SU-DHL-6 (cell line): ENCODE results near the gene STC2.
"Not testable (repeated sequence)": the region's sequence is repeated elsewhere in the genome, so short reads cannot be mapped to it uniquely, and the experiment has no call there.

Experiments used
- H2AFZ ChIP-seq: fragments of 200-600 bp; sonication (generic); 2 replicates; pipeline ENCODE4 v1.6.1; 2014; ENCODE audit warnings: low read depth, mild to moderate bottlenecking, moderate library complexity, mixed read lengths, antibody characterized with exemption, low read length; ENCODE audit not compliant: severe bottlenecking
- H3F3A ChIP-seq: fragments of 200-600 bp; shearing (Covaris generic); 2 replicates; pipeline ENCODE4 v1.6.0; 2016; ENCODE audit warnings: antibody characterized with exemption, mild to moderate bottlenecking; ENCODE audit not compliant: insufficient read depth
- H3K27ac ChIP-seq: fragments of 200-600 bp; sonication (generic); 2 replicates; pipeline ENCODE4 v1.5.1; 2016; ENCODE audit warnings: low read depth, mild to moderate bottlenecking, low read length, moderate library complexity, mixed read lengths
- H3K27me3 ChIP-seq: fragments of 200-600 bp; sonication (generic), shearing (Covaris generic); 2 replicates; pipeline ENCODE4 v1.6.0; 2014; ENCODE audit warnings: mild to moderate bottlenecking, low read length
- H3K36me3 ChIP-seq: fragments of 200-600 bp; sonication (generic); 2 replicates; pipeline ENCODE4 v1.6.1; 2014; ENCODE audit warnings: mild to moderate bottlenecking, low read length, mixed read lengths
- H3K4me2 ChIP-seq: fragments of 300-600, 200-600 bp; shearing (Covaris generic), sonication (generic); 2 replicates; pipeline ENCODE4 v1.6.0; 2014; ENCODE audit warnings: low read length, low read depth, mild to moderate bottlenecking; ENCODE audit not compliant: poor library complexity, severe bottlenecking
- H3K4me3 ChIP-seq: fragments of 200-600 bp; sonication (generic); 2 replicates; pipeline ENCODE4 v1.5.1; 2014; ENCODE audit warnings: antibody characterized with exemption, low read length, mild to moderate bottlenecking, mixed read lengths; ENCODE audit not compliant: insufficient read depth, poor library complexity, severe bottlenecking
- H3K79me2 ChIP-seq: fragments of 200-600 bp; sonication (generic); 2 replicates; pipeline ENCODE4 v1.6.1; 2014; ENCODE audit warnings: mild to moderate bottlenecking, low read length, moderate library complexity; ENCODE audit not compliant: insufficient read depth
- H3K9ac ChIP-seq: fragments of 200-600 bp; sonication (generic); 2 replicates; pipeline ENCODE4 v1.7.0; 2014; ENCODE audit warnings: mild to moderate bottlenecking, low read length
- H3K9me2 ChIP-seq: fragments of 200-600 bp; sonication (generic); replicated peaks from 2 replicates; pipeline ENCODE4 v1.6.1; 2014; ENCODE audit warnings: low read length; ENCODE audit not compliant: insufficient read depth
- H3K9me3 ChIP-seq: fragments of 200-600 bp; sonication (generic); 2 replicates; pipeline ENCODE4 v1.6.1; 2014; ENCODE audit warnings: low read length, mixed read lengths; ENCODE audit not compliant: insufficient read depth
- H4K20me1 ChIP-seq: fragments of 200-600 bp; sonication (generic); 2 replicates; pipeline ENCODE4 v1.6.1; 2014; ENCODE audit warnings: low read depth, mild to moderate bottlenecking, antibody characterized with exemption, low read length, moderate library complexity, mixed read lengths
- CTCF ChIP-seq: fragments of 200-600 bp; sonication (generic); IDR thresholded peaks from one replicate; pipeline ENCODE4 v1.5.1; 2017; ENCODE audit warnings: antibody characterized with exemption, mild to moderate bottlenecking, low read length, moderate library complexity; ENCODE audit not compliant: insufficient read depth, poor library complexity, severe bottlenecking
- EZH2phosphoT487 ChIP-seq: fragments of 200-600 bp; sonication (generic), shearing (Covaris generic); conservative IDR thresholded peaks from 2 replicates; pipeline ENCODE4 v1.6.1; 2018; ENCODE audit warnings: mild to moderate bottlenecking, antibody characterized with exemption, low read length, moderate library complexity, mixed read lengths

STC2 gene

GRCh38 chr5:173288632-173289031 is 39.6 kb downstream of the STC2 start:
- no peaks in the 10 kb centered on the region for H3F3A ChIP-seq
- no peaks in the 10 kb centered on the region for H3K36me3 ChIP-seq
- H3K4me2 ChIP-seq = no peak overlapping the region
- no peaks in the 10 kb centered on the region for H3K9me2 ChIP-seq
- H3K27me3 ChIP-seq = 0 out of 2 replicates have a peak, but pooled peaks cover 3% of the 10 kb centered on the region
- H3K9me3 ChIP-seq = no peaks in the 10 kb centered on the region
- H3K27ac ChIP-seq = no peak overlapping the region
- no peaks in the 10 kb centered on the region for H4K20me1 ChIP-seq
- no peak overlapping the region for H3K4me3 ChIP-seq
- no peak overlapping the region for H3K9ac ChIP-seq
- no peak overlapping the region for H2AFZ ChIP-seq
- no peaks in the 10 kb centered on the region for H3K79me2 ChIP-seq
- TF ChIP-seq CTCF = no peak
- no peak for TF ChIP-seq EZH2phosphoT487

DNA sequence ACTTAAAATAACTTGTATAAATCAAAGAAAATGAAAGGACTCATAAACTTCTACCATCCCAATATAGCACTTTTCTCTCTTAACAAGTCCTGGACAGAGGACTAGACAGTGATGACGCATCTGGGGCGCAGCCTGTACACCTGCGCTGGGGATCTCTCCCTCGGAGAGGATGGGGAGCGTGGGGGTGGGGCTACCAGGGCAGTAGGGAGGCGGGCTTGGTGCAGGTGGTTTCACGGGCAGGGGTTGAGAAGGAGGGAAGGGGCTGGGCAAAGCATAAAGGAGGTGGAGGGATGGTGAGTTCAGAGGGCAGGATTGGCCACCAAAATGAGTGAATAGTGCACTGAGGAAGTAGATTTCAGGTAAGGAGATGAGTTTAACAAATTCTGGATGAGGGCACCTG is 41.1 kb downstream of the STC2 start:
- Histone ChIP-seq H3K9me2 (no peaks in the 10 kb centered on the region), H3K4me2 (no peak overlapping the region), H3K9me3 (no peaks in the 10 kb centered on the region), H3K4me3 (no peak overlapping the region), H3K9ac (no peak overlapping the region), H3K27me3 (no peaks in the 10 kb centered on the region), H3K79me2 (no peaks in the 10 kb centered on the region), H3K36me3 (no peaks in the 10 kb centered on the region), H2AFZ (no peak overlapping the region), H4K20me1 (no peaks in the 10 kb centered on the region), H3F3A (no peaks in the 10 kb centered on the region), H3K27ac (no peak overlapping the region)
- TF ChIP-seq EZH2phosphoT487 = no peak
- no peak for TF ChIP-seq CTCF

DNA sequence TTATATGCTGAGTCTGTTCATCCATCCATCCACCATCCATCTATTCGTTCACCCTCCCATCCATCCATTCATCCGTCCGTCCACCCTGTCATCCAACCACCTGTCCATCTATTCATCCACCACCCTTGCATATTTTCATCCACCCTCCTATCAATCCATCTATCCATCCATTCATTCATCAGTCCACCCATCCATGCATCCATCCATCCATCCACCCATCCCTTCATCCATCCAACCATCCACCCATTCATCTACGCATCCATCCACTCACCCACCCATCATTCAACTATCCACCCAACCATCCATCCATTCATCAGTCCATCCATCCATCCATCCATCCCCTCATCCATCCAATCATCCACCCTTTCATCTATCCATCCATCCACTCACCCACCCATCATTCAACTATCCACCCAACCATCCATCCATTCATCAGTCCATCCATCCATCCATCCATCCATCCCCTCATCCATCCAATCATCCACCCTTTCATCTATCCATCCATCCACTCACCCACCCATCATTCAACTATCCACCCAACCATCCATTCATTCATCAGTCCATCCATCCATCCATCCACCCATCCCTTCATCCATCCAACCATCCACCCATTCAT is 43.8 kb downstream of the STC2 start:
- H3F3A ChIP-seq, H3K36me3 ChIP-seq, H3K4me3 ChIP-seq, H3K9me2 ChIP-seq, H3K27ac ChIP-seq, H3K79me2 ChIP-seq, H4K20me1 ChIP-seq, H3K9ac ChIP-seq, H3K9me3 ChIP-seq, H2AFZ ChIP-seq, H3K4me2 ChIP-seq, H3K27me3 ChIP-seq: not testable (repeated sequence)

DNA sequence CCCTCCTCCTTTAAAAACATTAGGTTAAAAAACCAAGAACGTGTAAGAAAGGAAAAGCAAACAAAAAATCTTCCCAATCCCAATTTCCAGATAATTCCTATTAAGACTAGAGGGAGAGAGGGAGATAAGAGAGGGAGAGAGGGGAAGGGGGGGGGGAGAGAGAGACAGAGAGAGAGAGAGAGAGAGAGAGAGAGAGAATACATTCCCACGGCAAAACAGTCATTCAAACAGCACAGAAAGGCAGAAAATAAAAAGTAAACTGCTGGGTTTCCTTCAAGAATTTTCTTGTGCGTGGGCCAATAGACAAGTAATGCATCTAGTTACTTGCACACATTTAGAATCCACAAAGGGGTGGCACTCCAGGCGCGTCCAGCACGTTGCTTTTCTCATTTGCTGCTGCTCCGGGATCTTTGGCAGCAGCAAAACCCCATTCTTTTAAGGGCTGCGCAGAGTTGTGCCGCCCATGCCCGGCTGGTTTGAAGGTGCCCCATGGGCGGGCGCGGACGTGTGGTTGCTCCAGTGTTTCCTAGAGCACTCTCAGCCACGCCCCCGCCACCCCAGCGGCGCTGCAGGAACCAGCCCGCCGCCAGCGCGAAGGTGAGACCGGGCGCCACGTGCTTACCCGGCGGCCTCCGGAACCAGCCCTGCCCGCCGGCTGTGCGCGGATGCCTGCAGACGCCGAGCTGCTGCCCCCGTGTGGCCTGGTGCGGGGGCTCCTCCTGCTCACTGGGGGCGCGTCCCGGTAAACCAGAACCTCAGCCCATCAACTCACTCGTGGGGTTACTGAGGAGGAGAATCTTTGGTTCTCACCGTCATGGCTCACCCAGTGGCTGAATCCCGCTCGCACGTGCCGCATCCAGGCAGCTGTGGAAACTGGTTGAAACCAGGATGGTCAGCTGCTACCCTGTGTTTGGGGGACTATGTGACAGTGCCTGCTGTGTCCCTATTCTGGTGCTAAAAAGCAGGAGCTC is 44.6 kb downstream of the STC2 start:
- Histone ChIP-seq H3K4me3 (no peak overlapping the region), H3F3A (no peaks in the 10 kb centered on the region), H4K20me1 (no peaks in the 10 kb centered on the region), H2AFZ (no peak overlapping the region), H3K9ac (no peak overlapping the region), H3K27ac (no peak overlapping the region), H3K79me2 (no peaks in the 10 kb centered on the region), H3K9me2 (no peaks in the 10 kb centered on the region), H3K4me2 (no peak overlapping the region), H3K36me3 (no peaks in the 10 kb centered on the region), H3K9me3 (no peaks in the 10 kb centered on the region), H3K27me3 (no peaks in the 10 kb centered on the region)
- TF ChIP-seq EZH2phosphoT487 = no peak
- TF ChIP-seq CTCF = peak; percentile 28
